Naive thymus-derived CD8-positive, alpha-beta T cell (primary cell): ENCODE data around the gene VASH2. TPM values are rescaled to one million over a fixed set of nuclear protein-coding genes. Genes with fewer than 3 reads are reported as not detected.

Experiments
- ATAC-seq, 2 donors: fragments of 150-1000 bp; cut with Tn5 transposase in 1 of 2; sonication (Bioruptor Pico), chemical (Tn5 transposase) in 1 of 2; 1 replicate in 1 of 2; 2 replicates in 1 of 2; pipeline ENCODE4 v1.10.0; 2021; ENCODE audit warnings: mild to moderate bottlenecking in 2 of 2, moderate library complexity in 2 of 2
- POLR2A ChIA-PET: fragments of 350-600 bp; sonication (Branson Sonifier 250); formaldehyde crosslinking; loops from one replicate; lab custom pipeline; 2021; ENCODE audit warnings: antibody characterized with exemption; lab: Charles Lee
- DNase-seq, 10 donors: peaks; one replicate each; pipeline versions ENCODE4 v3.0.0 to v3.0.0-alpha.2; 2020 to 2022
- H3K27ac Mint-ChIP-seq, 10 donors: one replicate each; pipeline ENCODE4 v1.8.0; 2020 to 2022; ENCODE audit warnings: mild to moderate bottlenecking in 10 of 10, mixed read lengths in 10 of 10, moderate library complexity in 4 of 10, inconsistent platforms in 1 of 10
- H3K27me3 Mint-ChIP-seq, 5 donors: one replicate each; pipeline ENCODE4 v1.8.0; 2021 to 2022; ENCODE audit warnings: mixed read lengths in 5 of 5
- H3K36me3 Mint-ChIP-seq, 3 donors: one replicate each; pipeline ENCODE4 v1.8.0; 2020 to 2022; ENCODE audit warnings: mixed read lengths in 3 of 3, mild to moderate bottlenecking in 2 of 3, inconsistent platforms in 1 of 3
- H3K4me1 Mint-ChIP-seq, 4 donors: one replicate each; pipeline ENCODE4 v1.8.0; 2021 to 2022; ENCODE audit warnings: mixed read lengths in 4 of 4
- H3K4me3 Mint-ChIP-seq, 10 donors: one replicate each; pipeline ENCODE4 v1.8.0; 2020 to 2022; ENCODE audit warnings: mild to moderate bottlenecking in 10 of 10, mixed read lengths in 10 of 10, moderate library complexity in 6 of 10, inconsistent platforms in 1 of 10
- H3K9me3 Mint-ChIP-seq, 9 donors: one replicate each; pipeline ENCODE4 v1.8.0; 2020 to 2022; ENCODE audit warnings: mixed read lengths in 9 of 9, mild to moderate bottlenecking in 3 of 9, inconsistent platforms in 1 of 9, moderate library complexity in 1 of 9
- polyA plus RNA-seq, 3 donors: library from polyadenylated mRNA; unstranded; fragments of 300-500 nt; fragmentation: Illumina TruSeq; gene quantifications; one replicate each; pipeline ENCODE4 v1.2.3, GENCODE V29; 2021
- total RNA-seq, 8 experiments: library from RNA in 2 of 8; stranded (reverse) in 2 of 8; gene quantifications; one replicate each; pipeline ENCODE4 v1.2.3 and lab custom pipeline; 2021 to 2026

Gene VASH2
- total and polyA plus RNA-seq, 5 experiments from 2014 or later = 0.30 to 0.68 TPM; not detected in 3

DNA sequence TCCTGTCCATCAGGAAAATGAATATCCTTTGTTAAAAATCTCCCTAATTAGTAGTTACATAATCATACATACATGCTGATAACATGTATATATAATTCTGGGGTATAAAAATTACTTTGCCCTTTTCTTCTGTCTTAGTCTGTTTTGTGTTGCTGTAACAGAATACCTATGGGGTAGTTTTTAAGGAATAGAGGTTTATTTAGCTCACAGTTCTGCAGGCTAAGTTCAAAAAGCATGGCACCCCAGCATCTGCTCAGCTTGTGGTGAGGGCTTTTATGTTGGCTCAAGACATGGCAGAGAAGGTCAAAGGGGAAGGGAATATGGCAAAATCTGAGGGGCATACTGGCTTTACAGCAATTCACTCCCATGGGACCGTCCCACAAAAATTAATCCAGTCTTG is 84.4 kb downstream of the VASH2 start:
- no peak overlapping the region for H3K27ac Mint-ChIP-seq
- no peak for DNase-seq
- peaks cover 0 to 5% (median 0%) of the 10 kb centered on the region in 9 donors for H3K9me3 Mint-ChIP-seq
- no peak for ATAC-seq
- POLR2A ChIA-PET = no interaction called here
- no peaks in the 10 kb centered on the region for H3K4me1 Mint-ChIP-seq
- H3K27me3 Mint-ChIP-seq = peaks cover 30 to 59% (median 43%) of the 10 kb centered on the region in 5 donors
- H3K36me3 Mint-ChIP-seq = peaks cover 2 to 7% (median 4%) of the 10 kb centered on the region in 3 donors
- H3K4me3 Mint-ChIP-seq = no peak overlapping the region

DNA sequence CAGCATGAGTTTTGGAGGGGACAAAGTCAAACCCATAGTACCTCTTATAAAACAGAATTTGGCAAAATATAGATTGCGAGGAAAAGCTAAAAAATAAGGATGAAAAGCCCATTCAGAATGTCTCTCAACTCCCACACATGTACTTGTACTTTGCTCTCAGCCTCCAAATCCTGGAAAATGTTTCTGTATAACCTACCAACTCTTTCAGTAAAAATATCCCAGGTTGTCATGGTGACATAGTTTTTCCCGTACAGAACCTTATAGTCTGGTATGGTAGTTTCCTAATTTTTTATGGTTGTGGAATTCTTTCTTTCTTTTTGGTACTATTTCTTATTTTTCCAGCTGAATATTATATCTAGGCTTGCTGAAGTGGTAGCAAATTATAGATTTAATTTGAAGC is 85.2 kb downstream of the VASH2 start:
- POLR2A ChIA-PET = no interaction called here
- Mint-ChIP-seq H3K27me3 (peaks cover 24 to 50% (median 37%) of the 10 kb centered on the region in 5 donors), H3K27ac (peak overlapping the region in 1 of 10 donors; percentile 65), H3K36me3 (peaks cover 2 to 7% (median 4%) of the 10 kb centered on the region in 3 donors), H3K4me3 (no peak overlapping the region), H3K9me3 (peaks cover 0 to 5% (median 0%) of the 10 kb centered on the region in 9 donors), H3K4me1 (no peaks in the 10 kb centered on the region)
- ATAC-seq = no peak
- no peak for DNase-seq

Other genes with a start within 250 kb of the VASH2 start
- 10 to 100 TPM; 38.1 to 41.0 TPM for gene NSL1, start 158.8 kb upstream of the VASH2 start, total RNA-seq
- 10 to 100 TPM; 54.8 to 74.2 (median 65.3) TPM for gene NSL1, start 158.8 kb upstream of the VASH2 start, polyA plus RNA-seq
- 10 to 100 TPM; 17.0 to 21.4 TPM for gene TATDN3, start 158.6 kb upstream of the VASH2 start, total RNA-seq
- gene TATDN3, start 158.6 kb upstream of the VASH2 start, polyA plus RNA-seq = 10 to 100 TPM; 15.6 to 20.8 (median 18.0) TPM
- gene SPATA45, start 102.9 kb upstream of the VASH2 start, total RNA-seq = not detected
- gene SPATA45, start 102.9 kb upstream of the VASH2 start, polyA plus RNA-seq = not detected
- 10 to 100 TPM; 10.7 to 15.0 TPM for gene FLVCR1, start 92.3 kb upstream of the VASH2 start, total RNA-seq
- gene FLVCR1, start 92.3 kb upstream of the VASH2 start, polyA plus RNA-seq = 1 to 10 TPM; 1.1 to 1.9 (median 1.2) TPM
- 10 to 100 TPM; 94.8 to 98.5 TPM for gene ANGEL2, start 65.3 kb downstream of the VASH2 start, total RNA-seq
- 10 to 100 TPM; 18.5 to 28.1 (median 25.2) TPM for gene ANGEL2, start 65.3 kb downstream of the VASH2 start, polyA plus RNA-seq
- gene RPS6KC1, start 100.7 kb downstream of the VASH2 start, total RNA-seq = 10 to 100 TPM; 12.0 to 15.6 TPM
- gene RPS6KC1, start 100.7 kb downstream of the VASH2 start, polyA plus RNA-seq = 1 to 10 TPM; 5.1 to 5.9 (median 5.6) TPM